T-cell (primary cell): ENCODE results near the gene MIS18BP1. TPM values are rescaled to one million over a fixed set of nuclear protein-coding genes. Genes with fewer than 3 reads are reported as not detected.
"Not testable (repeated sequence)": the region's sequence is repeated elsewhere in the genome, so short reads cannot be mapped to it uniquely, and the experiment has no call there.

Source experiments
- ATAC-seq, 4 experiments: fragments of 200-7000 bp in 3 of 4; fragments of 150-1000 bp in 1 of 4; cut with Tn5 transposase; replicated peaks in 1 of 4; 1 replicate in 3 of 4; 2 replicates in 1 of 4; pipeline ENCODE4 v1.10.0; 2021; ENCODE audit warnings: moderate library complexity in 3 of 4, mild to moderate bottlenecking in 2 of 4, moderate number of reproducible peaks in 1 of 4
- CTCF ChIA-PET, 2 donors: fragments of 300-600 bp; sonication (Branson Sonifier 250); formaldehyde crosslinking; loops; one replicate each; lab custom pipeline; 2022; ENCODE audit warnings: antibody characterized with exemption in 2 of 2; lab: Charles Lee
- POLR2A ChIA-PET, 2 donors: fragments of 300-600 bp; sonication (Branson Sonifier 250); formaldehyde crosslinking; loops; one replicate each; lab custom pipeline; 2022; ENCODE audit warnings: antibody characterized with exemption in 2 of 2; lab: Charles Lee
- DNase-seq, 35 experiments: peaks; one replicate each; pipeline versions ENCODE4 v3.0.0 to v3.0.0-alpha.2; 2013 to 2023
- H3K27ac ChIP-seq: one replicate; pipeline ENCODE4 v1.5.1; 2013; ENCODE audit warnings: low read length
- H3K27me3 ChIP-seq, 2 experiments: replicated peaks in 1 of 2; 1 replicate in 1 of 2; 2 replicates in 1 of 2; pipeline versions ENCODE4 v1.6.1 to v1.7.0; 2013; ENCODE audit warnings: low read length in 1 of 2, mixed read lengths in 1 of 2; ENCODE audit not compliant: control insufficient read depth in 2 of 2, insufficient read depth in 2 of 2; ENCODE audit errors: extremely low read depth in 1 of 2
- H3K36me3 ChIP-seq, 2 donors: 1 replicate in 1 of 2; 2 replicates in 1 of 2; pipeline versions ENCODE4 v1.6.1 to v1.7.0; 2013; ENCODE audit warnings: low read length in 1 of 2; ENCODE audit not compliant: control insufficient read depth in 2 of 2, insufficient read depth in 1 of 2; ENCODE audit errors: extremely low read depth in 1 of 2
- H3K4me1 ChIP-seq, 2 experiments: 1 replicate in 1 of 2; 2 replicates in 1 of 2; pipeline versions ENCODE4 v1.6.1 to v1.7.0; 2013; ENCODE audit warnings: low read length in 2 of 2, mixed read lengths in 1 of 2; ENCODE audit not compliant: insufficient read depth in 2 of 2, control insufficient read depth in 1 of 2; ENCODE audit errors: extremely low read depth in 1 of 2
- H3K4me3 ChIP-seq, 2 donors: 1 replicate in 1 of 2; 2 replicates in 1 of 2; pipeline versions ENCODE4 v1.5.1 to v1.7.0; 2013; ENCODE audit warnings: mild to moderate bottlenecking in 2 of 2, low read length in 1 of 2, moderate library complexity in 1 of 2; ENCODE audit not compliant: control insufficient read depth in 1 of 2; ENCODE audit errors: extremely low read depth in 1 of 2
- H3K9me3 ChIP-seq: 2 replicates; pipeline ENCODE4 v1.7.0; 2013
- H3K27ac Mint-ChIP-seq, 2 donors: one replicate each; pipeline ENCODE4 v1.8.0; 2020 to 2021; ENCODE audit warnings: mild to moderate bottlenecking in 2 of 2, mixed read lengths in 2 of 2
- H3K27me3 Mint-ChIP-seq, 2 donors: one replicate each; pipeline ENCODE4 v1.8.0; 2021 to 2022; ENCODE audit warnings: mixed read lengths in 2 of 2
- H3K36me3 Mint-ChIP-seq: one replicate; pipeline ENCODE4 v1.8.0; 2021; ENCODE audit warnings: mixed read lengths
- H3K4me1 Mint-ChIP-seq, 3 donors: one replicate each; pipeline ENCODE4 v1.8.0; 2020 to 2022; ENCODE audit warnings: mixed read lengths in 3 of 3, mild to moderate bottlenecking in 1 of 3
- H3K4me3 Mint-ChIP-seq, 3 donors: one replicate each; pipeline ENCODE4 v1.8.0; 2020 to 2022; ENCODE audit warnings: mild to moderate bottlenecking in 3 of 3, mixed read lengths in 3 of 3, moderate library complexity in 3 of 3
- H3K9me3 Mint-ChIP-seq, 3 donors: one replicate each; pipeline ENCODE4 v1.8.0; 2020 to 2022; ENCODE audit warnings: mixed read lengths in 3 of 3
- WGBS: methylation state at CpG from one replicate; pipeline ENCODE4 v1.1.5; 2013; ENCODE audit warnings: missing lambda C conversion rate; ENCODE audit not compliant: insufficient coverage; 5-methylcytosine and 5-hydroxymethylcytosine counted together
- total RNA-seq, 35 experiments: library from RNA in 6 of 35; stranded (reverse) in 6 of 35; fragments of 120-200 nt in 1 of 35; gene quantifications; one replicate each; pipeline versions ENCODE4 v1.2.1 to v1.2.4 and lab custom pipeline; 2013 to 2026

The MIS18BP1 gene
- total RNA-seq, 5 donors from 2014 or later (not counting 1 experiment from before 2014, with no cell fraction given) = 20.8 to 34.0 (median 27.6) TPM

DNA sequence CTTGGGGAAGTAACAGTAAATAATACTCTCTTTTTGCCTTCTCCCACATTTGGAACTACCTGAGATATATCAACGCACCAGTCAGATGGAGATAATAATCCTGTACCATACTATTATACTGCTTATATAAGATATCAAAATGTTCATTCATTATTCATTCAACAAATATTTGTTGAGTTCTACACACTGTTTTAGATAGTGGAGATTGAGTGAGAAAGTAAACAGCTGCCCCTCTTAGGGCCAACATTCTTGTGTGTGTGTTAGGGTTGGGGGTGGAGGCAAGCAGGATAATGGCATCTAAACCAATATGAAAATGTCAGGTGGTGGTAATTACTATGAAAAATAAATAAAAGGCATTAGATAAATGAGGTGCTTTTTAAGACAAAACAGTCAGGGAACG is 14.0 kb downstream of the MIS18BP1 start:
- no peaks in the 10 kb centered on the region for H3K4me1 ChIP-seq
- H3K4me3 Mint-ChIP-seq = no peak overlapping the region
- WGBS = 92% methylated on average over 1 of the region's 2 CpGs
- no peak overlapping the region for H3K27ac Mint-ChIP-seq
- no peaks in the 10 kb centered on the region for H3K27me3 Mint-ChIP-seq
- H3K4me1 Mint-ChIP-seq = peaks cover 0 to 2% (median 0%) of the 10 kb centered on the region in 3 donors
- H3K4me3 ChIP-seq = no peak overlapping the region
- no peaks in the 10 kb centered on the region for H3K9me3 ChIP-seq
- H3K9me3 Mint-ChIP-seq = no peaks in the 10 kb centered on the region
- peaks cover 19% of the 10 kb centered on the region for H3K36me3 Mint-ChIP-seq
- H3K36me3 ChIP-seq = peaks cover 0 to 26% of the 10 kb centered on the region in 2 donors
- CTCF ChIA-PET = no interaction called here
- POLR2A ChIA-PET = no interaction called here
- no peak for DNase-seq
- H3K27me3 ChIP-seq = no peaks in the 10 kb centered on the region
- no peak overlapping the region for H3K27ac ChIP-seq
- ATAC-seq = no peak

DNA sequence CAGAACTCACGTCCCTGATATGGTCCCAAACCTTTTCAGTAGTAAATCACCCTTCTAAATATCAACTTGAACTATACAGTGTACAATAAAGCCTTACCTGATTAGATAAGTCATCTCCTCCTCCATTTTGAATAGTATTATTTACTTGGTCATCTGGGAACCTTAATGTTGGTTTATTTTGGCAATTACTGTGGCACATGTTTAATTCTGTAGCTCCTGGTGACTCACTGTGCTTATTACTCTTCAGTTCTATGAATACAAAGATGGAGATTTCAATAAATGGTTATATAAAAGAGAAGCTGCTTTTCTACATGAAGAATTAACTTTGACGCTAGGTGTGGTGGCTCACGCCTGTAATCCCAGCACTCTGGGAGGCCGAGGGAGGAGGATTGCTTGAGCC is 25.4 kb downstream of the MIS18BP1 start:
- no peak overlapping the region for H3K27ac Mint-ChIP-seq
- peaks cover 6 to 26% of the 10 kb centered on the region in 2 donors for H3K36me3 ChIP-seq
- H3K9me3 Mint-ChIP-seq = no peaks in the 10 kb centered on the region

DNA sequence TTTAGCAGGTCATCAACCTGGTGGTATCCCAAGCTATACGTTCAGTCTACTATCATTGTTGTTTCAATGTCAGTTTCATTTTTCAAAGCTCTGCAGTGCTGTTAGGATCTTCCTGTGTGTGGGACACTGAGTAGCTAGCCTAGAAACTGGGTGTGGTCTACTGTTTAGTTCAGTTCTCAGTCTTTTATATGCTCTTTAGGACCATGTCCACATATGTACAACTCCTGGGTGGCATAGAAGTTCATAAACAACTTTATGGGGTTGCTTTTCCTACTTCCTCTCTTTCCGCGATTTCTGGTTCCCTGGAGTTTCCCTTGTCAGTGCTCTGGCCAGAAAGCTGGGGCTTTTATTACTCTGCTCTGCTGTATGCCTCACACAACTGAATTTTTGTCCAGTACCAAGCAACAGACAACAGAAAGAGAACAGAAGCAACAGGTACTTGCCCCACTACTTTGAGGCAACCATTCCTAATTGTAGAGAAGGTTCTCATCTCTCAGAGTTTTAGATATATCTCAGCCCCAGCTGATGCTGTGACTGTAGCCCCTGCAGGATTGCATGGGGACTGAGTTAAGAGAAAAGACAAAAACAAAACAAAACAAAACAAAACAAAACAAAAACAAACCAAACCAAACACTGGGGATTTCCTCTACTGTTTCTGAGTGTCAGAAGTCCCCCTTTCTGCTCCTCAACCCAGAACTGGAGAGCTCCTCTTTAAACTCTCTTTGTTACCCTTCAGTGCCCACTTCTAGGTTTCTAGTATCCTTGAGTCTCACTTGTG is 30.3 kb downstream of the MIS18BP1 start:
- WGBS = 92% methylated on average over 2 of the region's 3 CpGs
- peaks cover 6 to 21% of the 10 kb centered on the region in 2 donors for H3K36me3 ChIP-seq
- no peak overlapping the region for H3K27ac ChIP-seq
- no peaks in the 10 kb centered on the region for H3K9me3 ChIP-seq
- no peak overlapping the region for H3K4me3 Mint-ChIP-seq
- DNase-seq (no peak), ATAC-seq (no peak)
- peaks cover 52% of the 10 kb centered on the region for H3K36me3 Mint-ChIP-seq
- POLR2A ChIA-PET = interaction anchor here in 1 of 2 donors (0.7 kb wide), 1 partner anchor 99 kb away, joined by 3 read pairs; no protein-coding TSS in a partner anchor
- H3K4me3 ChIP-seq = no peak overlapping the region
- no peaks in the 10 kb centered on the region for H3K27me3 Mint-ChIP-seq
- no peaks in the 10 kb centered on the region for H3K27me3 ChIP-seq
- peaks cover 2 to 12% (median 7%) of the 10 kb centered on the region in 3 donors for H3K4me1 Mint-ChIP-seq
- CTCF ChIA-PET = interaction anchor here in 1 of 2 donors (0.5 kb wide), 1 partner anchor 38 kb away, joined by 3 read pairs; no protein-coding TSS in a partner anchor
- no peaks in the 10 kb centered on the region for H3K9me3 Mint-ChIP-seq
- no peak overlapping the region for H3K27ac Mint-ChIP-seq
- H3K4me1 ChIP-seq = no peaks in the 10 kb centered on the region

More for the DNA sequence above, 25.4 kb downstream of the MIS18BP1 start:
- no peak overlapping the region for H3K4me3 ChIP-seq
- H3K27me3 Mint-ChIP-seq = no peaks in the 10 kb centered on the region
- CTCF ChIA-PET = no interaction called here
- no peaks in the 10 kb centered on the region for H3K27me3 ChIP-seq
- no peak overlapping the region for H3K4me3 Mint-ChIP-seq
- ATAC-seq (no peak), DNase-seq (no peak)
- POLR2A ChIA-PET = interaction anchor here in 1 of 2 donors (1.0 kb wide), 1 partner anchor 265 kb away, joined by 4 read pairs; the partner anchor contains the start of genes KLHL28 and TOGARAM1
- no CpG with 5 or more reads among the region's 4 CpGs for WGBS
- peaks cover 2 to 12% (median 7%) of the 10 kb centered on the region in 3 donors for H3K4me1 Mint-ChIP-seq
- no peaks in the 10 kb centered on the region for H3K4me1 ChIP-seq
- H3K27ac ChIP-seq = no peak overlapping the region
- H3K36me3 Mint-ChIP-seq = peaks cover 62% of the 10 kb centered on the region
- H3K9me3 ChIP-seq = no peaks in the 10 kb centered on the region

DNA sequence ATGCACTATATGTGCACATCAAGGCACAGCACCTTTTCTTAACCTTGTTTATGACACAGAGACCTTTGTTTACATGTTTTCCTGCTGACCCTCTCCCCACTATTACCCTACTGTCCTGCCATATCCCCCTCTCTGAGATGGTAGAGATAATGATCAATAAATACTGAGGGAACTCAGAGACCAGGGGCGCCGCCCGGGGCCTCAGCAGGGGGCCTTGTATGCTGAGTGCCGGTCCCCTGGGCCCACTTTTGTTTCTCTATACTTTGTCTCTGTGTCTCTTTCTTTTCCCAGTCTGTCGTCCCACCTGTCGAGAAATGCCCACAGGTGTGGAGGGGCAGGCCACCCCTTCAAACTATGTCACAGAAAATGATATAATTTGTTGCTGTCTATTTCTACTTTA is 38.7 kb downstream of the MIS18BP1 start:
- H3K4me1 Mint-ChIP-seq, H3K4me3 Mint-ChIP-seq, DNase-seq, ATAC-seq, H3K9me3 Mint-ChIP-seq, H3K27ac ChIP-seq, H3K9me3 ChIP-seq, H3K4me1 ChIP-seq, H3K27ac Mint-ChIP-seq, H3K27me3 Mint-ChIP-seq, H3K27me3 ChIP-seq, POLR2A ChIA-PET, H3K4me3 ChIP-seq: not testable (repeated sequence)
- CTCF ChIA-PET = interaction anchor here in 1 of 2 donors (0.6 kb wide), 1 partner anchor 9 kb away, joined by 3 read pairs; no protein-coding TSS in a partner anchor
- no CpG with 5 or more reads among the region's 6 CpGs for WGBS
- H3K36me3 Mint-ChIP-seq = peaks cover 63% of the 10 kb centered on the region
- peaks cover 0 to 41% of the 10 kb centered on the region in 2 donors for H3K36me3 ChIP-seq

DNA sequence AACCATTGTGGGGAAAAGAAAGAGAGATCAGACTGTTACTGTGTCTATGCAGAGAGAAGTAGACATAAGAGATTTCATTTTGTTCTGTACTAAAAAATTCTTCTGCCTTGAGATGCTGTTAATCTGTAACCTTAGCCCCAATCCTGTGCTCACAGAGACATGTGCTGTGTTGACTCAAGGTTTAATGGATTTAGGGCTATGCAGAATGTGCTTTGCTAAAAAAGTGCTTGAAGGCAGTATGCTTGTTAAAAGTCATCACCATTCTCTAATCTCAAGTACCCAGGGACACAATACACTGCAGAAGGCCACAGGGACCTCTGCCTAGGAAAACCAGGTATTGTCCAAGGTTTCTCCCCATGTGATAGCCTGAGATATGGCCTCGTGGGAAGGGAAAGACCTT is 39.3 kb downstream of the MIS18BP1 start:
- ATAC-seq, POLR2A ChIA-PET, DNase-seq, H3K27ac ChIP-seq, H3K27me3 ChIP-seq, H3K27me3 Mint-ChIP-seq, H3K9me3 ChIP-seq, H3K4me1 ChIP-seq, CTCF ChIA-PET, H3K27ac Mint-ChIP-seq, H3K4me3 ChIP-seq, H3K9me3 Mint-ChIP-seq, H3K4me1 Mint-ChIP-seq, H3K4me3 Mint-ChIP-seq: not testable (repeated sequence)
- H3K36me3 ChIP-seq = peaks cover 0 to 41% of the 10 kb centered on the region in 2 donors
- WGBS = no CpG with 5 or more reads among the region's 1 CpG
- H3K36me3 Mint-ChIP-seq = peaks cover 62% of the 10 kb centered on the region

DNA sequence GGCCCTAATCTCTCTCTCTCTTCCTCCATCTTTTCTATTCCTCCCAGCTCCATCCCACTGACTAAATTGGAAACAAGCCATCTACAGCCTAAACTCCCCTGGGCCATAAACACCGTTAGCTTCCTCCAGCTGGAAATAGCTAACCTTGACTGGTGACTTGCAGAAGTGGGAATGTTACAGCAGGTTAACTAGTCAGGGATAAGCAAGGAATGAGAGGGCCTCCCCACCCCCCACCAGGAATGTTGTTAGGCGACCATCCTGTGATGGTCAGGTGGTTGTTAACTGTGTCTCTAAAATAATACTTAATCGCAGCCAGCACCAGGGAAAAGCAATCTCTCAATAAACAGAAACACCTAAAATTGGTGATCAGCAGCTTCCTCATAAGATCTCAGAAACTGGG is 40.8 kb downstream of the MIS18BP1 start:
- Mint-ChIP-seq H3K9me3 (no peaks in the 10 kb centered on the region), H3K4me1 (no peaks in the 10 kb centered on the region), H3K27ac (no peak overlapping the region), H3K4me3 (no peak overlapping the region), H3K27me3 (no peaks in the 10 kb centered on the region), H3K36me3 (peaks cover 52% of the 10 kb centered on the region)
- Histone ChIP-seq H3K9me3 (no peaks in the 10 kb centered on the region), H3K4me3 (no peak overlapping the region), H3K27me3 (no peaks in the 10 kb centered on the region), H3K4me1 (no peaks in the 10 kb centered on the region), H3K27ac (no peak overlapping the region), H3K36me3 (peaks cover 0 to 36% of the 10 kb centered on the region in 2 donors)
- POLR2A ChIA-PET = no interaction called here
- CTCF ChIA-PET = no interaction called here
- no CpG with 5 or more reads among the region's 3 CpGs for whole genome bisulfite sequencing
- ATAC-seq (no peak), DNase-seq (no peak)
